ENCODE data around the gene WDR7.

Gene WDR7

GRCh38 chr18:56873441-56874140 is 222.4 kb downstream of the WDR7 start:
- ChIA-PET POLR2A (no interaction called here), CTCF (interaction anchor here (0.9 to 1.6 kb wide), 2 partner anchors 12 to 15 kb away, joined by 3 read pairs; no protein-coding TSS in a partner anchor)
- no peak for TF ChIP-seq CTCF (IDR thresholded peaks at IDR 0.05; ENCODE audit: control extremely low read depth, extremely low read depth, low read depth, missing control alignments)
- no peak for DNase-seq (ENCODE audit: extremely low spot score)

GRCh38 chr18:56878711-56879110 is 227.6 kb downstream of the WDR7 start:
- no peak for DNase-seq (ENCODE audit: extremely low spot score)
- POLR2A ChIA-PET = no interaction called here
- TF ChIP-seq CTCF (IDR thresholded peaks at IDR 0.05; ENCODE audit: control extremely low read depth, extremely low read depth, low read depth, missing control alignments) = no peak
- CTCF ChIA-PET = interaction anchor here (1.2 to 1.3 kb wide), 2 partner anchors 9 to 10 kb away, joined by 3 read pairs; no protein-coding TSS in a partner anchor

GRCh38 chr18:56884511-56884910 is 233.4 kb downstream of the WDR7 start:
- ChIA-PET CTCF (interaction anchor here (1.5 kb wide), 1 partner anchor 15 kb away, joined by 3 read pairs; no protein-coding TSS in a partner anchor), POLR2A (no interaction called here)
- no peak for TF ChIP-seq CTCF (IDR thresholded peaks at IDR 0.05; ENCODE audit: control extremely low read depth, extremely low read depth, low read depth, missing control alignments)
- DNase-seq (ENCODE audit: extremely low spot score) = no peak

- ChIA-PET POLR2A (no interaction called here), CTCF (interaction anchor here (1.1 to 1.7 kb wide), 2 partner anchors 16 to 20 kb away, joined by 3 read pairs; no protein-coding TSS in a partner anchor)
- DNase-seq (ENCODE audit: extremely low spot score) = no peak
- TF ChIP-seq CTCF (IDR thresholded peaks at IDR 0.05; ENCODE audit: control extremely low read depth, extremely low read depth, low read depth, missing control alignments) = no peak
Observed at GRCh38 chr18:56888978-56889377, 237.8 kb downstream of the WDR7 start.

- no peak for DNase-seq (ENCODE audit: extremely low spot score)
- ChIA-PET CTCF (interaction anchor here (1.1 to 1.7 kb wide), 2 partner anchors 17 to 21 kb away, joined by 3 read pairs; no protein-coding TSS in a partner anchor), POLR2A (no interaction called here)
- no peak for TF ChIP-seq CTCF (IDR thresholded peaks at IDR 0.05; ENCODE audit: control extremely low read depth, extremely low read depth, low read depth, missing control alignments)
Observed at GRCh38 chr18:56889621-56890020, 238.5 kb downstream of the WDR7 start.

- CTCF ChIA-PET = interaction anchor here (1.2 to 1.9 kb wide), 3 partner anchors 10 to 37 kb away, joined by 3 to 7 read pairs (median 4); no protein-coding TSS in a partner anchor
- no peak for TF ChIP-seq CTCF (IDR thresholded peaks at IDR 0.05; ENCODE audit: control extremely low read depth, extremely low read depth, low read depth, missing control alignments)
- POLR2A ChIA-PET = no interaction called here
Observed at GRCh38 chr18:56890632-56891031, 239.5 kb downstream of the WDR7 start.

More at GRCh38 chr18:56890632-56891031, 239.5 kb downstream of the WDR7 start:
- DNase-seq (ENCODE audit: extremely low spot score) = no peak
